ENCODE data around the gene AKAP8L. TPM values are rescaled to one million over a fixed set of nuclear protein-coding genes. Genes with fewer than 3 reads are reported as not detected.

AKAP8L gene
- total and polyA plus RNA-seq, 2 of the 8 experiments (the other 6 are each of a cell fraction or from before 2014, with no cell fraction given), result 75.1 to 138 TPM

DNA sequence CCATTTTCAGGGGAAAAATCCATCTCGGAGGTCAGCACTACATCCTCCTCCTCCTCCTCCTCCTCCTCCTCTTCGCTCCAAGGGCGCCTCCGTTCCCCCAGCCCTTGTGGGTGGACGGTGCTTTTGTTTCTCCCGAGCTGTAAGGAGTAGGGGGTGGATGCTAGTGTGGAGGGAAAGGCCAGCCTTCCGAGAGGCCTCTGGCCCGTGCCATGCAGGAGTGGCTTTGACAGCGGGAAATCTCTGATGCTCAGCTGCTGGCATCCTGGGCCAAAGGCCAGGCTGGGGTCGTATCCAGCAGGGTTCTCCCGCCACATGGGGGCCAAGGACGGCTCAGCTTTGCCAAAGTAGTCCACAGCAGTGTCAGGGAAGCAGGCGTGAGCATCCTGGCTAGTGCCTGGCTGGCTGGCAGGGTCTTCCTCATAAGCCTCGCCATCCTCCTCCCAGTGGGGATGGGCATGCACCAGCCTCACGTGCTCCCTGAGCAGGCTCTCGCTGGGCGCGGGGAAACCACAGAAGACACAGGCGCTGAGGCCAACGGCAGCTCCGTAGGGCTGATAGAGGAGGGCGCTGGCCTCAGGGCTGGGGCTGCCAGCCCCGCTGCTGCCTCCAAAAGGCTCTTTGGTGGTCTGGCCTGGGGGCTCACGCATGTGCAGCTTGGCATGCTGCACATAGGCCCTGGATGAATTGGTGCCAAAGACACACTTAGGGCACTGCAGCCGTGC, 20.5 kb upstream of the AKAP8L start (continued):
- TF ChIP-seq, protein P1, sequence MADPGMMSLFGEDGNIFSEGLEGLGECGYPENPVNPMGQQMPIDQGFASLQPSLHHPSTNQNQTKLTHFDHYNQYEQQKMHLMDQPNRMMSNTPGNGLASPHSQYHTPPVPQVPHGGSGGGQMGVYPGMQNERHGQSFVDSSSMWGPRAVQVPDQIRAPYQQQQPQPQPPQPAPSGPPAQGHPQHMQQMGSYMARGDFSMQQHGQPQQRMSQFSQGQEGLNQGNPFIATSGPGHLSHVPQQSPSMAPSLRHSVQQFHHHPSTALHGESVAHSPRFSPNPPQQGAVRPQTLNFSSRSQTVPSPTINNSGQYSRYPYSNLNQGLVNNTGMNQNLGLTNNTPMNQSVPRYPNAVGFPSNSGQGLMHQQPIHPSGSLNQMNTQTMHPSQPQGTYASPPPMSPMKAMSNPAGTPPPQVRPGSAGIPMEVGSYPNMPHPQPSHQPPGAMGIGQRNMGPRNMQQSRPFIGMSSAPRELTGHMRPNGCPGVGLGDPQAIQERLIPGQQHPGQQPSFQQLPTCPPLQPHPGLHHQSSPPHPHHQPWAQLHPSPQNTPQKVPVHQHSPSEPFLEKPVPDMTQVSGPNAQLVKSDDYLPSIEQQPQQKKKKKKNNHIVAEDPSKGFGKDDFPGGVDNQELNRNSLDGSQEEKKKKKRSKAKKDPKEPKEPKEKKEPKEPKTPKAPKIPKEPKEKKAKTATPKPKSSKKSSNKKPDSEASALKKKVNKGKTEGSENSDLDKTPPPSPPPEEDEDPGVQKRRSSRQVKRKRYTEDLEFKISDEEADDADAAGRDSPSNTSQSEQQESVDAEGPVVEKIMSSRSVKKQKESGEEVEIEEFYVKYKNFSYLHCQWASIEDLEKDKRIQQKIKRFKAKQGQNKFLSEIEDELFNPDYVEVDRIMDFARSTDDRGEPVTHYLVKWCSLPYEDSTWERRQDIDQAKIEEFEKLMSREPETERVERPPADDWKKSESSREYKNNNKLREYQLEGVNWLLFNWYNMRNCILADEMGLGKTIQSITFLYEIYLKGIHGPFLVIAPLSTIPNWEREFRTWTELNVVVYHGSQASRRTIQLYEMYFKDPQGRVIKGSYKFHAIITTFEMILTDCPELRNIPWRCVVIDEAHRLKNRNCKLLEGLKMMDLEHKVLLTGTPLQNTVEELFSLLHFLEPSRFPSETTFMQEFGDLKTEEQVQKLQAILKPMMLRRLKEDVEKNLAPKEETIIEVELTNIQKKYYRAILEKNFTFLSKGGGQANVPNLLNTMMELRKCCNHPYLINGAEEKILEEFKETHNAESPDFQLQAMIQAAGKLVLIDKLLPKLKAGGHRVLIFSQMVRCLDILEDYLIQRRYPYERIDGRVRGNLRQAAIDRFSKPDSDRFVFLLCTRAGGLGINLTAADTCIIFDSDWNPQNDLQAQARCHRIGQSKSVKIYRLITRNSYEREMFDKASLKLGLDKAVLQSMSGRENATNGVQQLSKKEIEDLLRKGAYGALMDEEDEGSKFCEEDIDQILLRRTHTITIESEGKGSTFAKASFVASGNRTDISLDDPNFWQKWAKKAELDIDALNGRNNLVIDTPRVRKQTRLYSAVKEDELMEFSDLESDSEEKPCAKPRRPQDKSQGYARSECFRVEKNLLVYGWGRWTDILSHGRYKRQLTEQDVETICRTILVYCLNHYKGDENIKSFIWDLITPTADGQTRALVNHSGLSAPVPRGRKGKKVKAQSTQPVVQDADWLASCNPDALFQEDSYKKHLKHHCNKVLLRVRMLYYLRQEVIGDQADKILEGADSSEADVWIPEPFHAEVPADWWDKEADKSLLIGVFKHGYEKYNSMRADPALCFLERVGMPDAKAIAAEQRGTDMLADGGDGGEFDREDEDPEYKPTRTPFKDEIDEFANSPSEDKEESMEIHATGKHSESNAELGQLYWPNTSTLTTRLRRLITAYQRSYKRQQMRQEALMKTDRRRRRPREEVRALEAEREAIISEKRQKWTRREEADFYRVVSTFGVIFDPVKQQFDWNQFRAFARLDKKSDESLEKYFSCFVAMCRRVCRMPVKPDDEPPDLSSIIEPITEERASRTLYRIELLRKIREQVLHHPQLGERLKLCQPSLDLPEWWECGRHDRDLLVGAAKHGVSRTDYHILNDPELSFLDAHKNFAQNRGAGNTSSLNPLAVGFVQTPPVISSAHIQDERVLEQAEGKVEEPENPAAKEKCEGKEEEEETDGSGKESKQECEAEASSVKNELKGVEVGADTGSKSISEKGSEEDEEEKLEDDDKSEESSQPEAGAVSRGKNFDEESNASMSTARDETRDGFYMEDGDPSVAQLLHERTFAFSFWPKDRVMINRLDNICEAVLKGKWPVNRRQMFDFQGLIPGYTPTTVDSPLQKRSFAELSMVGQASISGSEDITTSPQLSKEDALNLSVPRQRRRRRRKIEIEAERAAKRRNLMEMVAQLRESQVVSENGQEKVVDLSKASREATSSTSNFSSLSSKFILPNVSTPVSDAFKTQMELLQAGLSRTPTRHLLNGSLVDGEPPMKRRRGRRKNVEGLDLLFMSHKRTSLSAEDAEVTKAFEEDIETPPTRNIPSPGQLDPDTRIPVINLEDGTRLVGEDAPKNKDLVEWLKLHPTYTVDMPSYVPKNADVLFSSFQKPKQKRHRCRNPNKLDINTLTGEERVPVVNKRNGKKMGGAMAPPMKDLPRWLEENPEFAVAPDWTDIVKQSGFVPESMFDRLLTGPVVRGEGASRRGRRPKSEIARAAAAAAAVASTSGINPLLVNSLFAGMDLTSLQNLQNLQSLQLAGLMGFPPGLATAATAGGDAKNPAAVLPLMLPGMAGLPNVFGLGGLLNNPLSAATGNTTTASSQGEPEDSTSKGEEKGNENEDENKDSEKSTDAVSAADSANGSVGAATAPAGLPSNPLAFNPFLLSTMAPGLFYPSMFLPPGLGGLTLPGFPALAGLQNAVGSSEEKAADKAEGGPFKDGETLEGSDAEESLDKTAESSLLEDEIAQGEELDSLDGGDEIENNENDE (IDR thresholded peaks at IDR 0.05; ENCODE audit: insufficient replicate concordance, low read length), result no peak
- TF ChIP-seq EGR1 (IDR thresholded peaks at IDR 0.05; ENCODE audit: borderline replicate concordance, low read depth, low read length), result no peak
- no peak for TF ChIP-seq FOSL1 (IDR thresholded peaks at IDR 0.05; ENCODE audit: insufficient read depth, low read depth, low read length)
- no peak for TF ChIP-seq SP1 (IDR thresholded peaks at IDR 0.05; ENCODE audit: low read depth, low read length)
- no peak for TF ChIP-seq KDM1A (IDR thresholded peaks at IDR 0.05; ENCODE audit: borderline replicate concordance, low read length)
- TF ChIP-seq, protein P2, sequence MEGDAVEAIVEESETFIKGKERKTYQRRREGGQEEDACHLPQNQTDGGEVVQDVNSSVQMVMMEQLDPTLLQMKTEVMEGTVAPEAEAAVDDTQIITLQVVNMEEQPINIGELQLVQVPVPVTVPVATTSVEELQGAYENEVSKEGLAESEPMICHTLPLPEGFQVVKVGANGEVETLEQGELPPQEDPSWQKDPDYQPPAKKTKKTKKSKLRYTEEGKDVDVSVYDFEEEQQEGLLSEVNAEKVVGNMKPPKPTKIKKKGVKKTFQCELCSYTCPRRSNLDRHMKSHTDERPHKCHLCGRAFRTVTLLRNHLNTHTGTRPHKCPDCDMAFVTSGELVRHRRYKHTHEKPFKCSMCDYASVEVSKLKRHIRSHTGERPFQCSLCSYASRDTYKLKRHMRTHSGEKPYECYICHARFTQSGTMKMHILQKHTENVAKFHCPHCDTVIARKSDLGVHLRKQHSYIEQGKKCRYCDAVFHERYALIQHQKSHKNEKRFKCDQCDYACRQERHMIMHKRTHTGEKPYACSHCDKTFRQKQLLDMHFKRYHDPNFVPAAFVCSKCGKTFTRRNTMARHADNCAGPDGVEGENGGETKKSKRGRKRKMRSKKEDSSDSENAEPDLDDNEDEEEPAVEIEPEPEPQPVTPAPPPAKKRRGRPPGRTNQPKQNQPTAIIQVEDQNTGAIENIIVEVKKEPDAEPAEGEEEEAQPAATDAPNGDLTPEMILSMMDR (IDR thresholded peaks at IDR 0.05; ENCODE audit: control extremely low read depth in 1 of 3, insufficient read depth in 1 of 3, low read depth in 1 of 3, low read length in 3 of 3), result no peak
- no peak for TF ChIP-seq KDM4A (IDR thresholded peaks at IDR 0.05; ENCODE audit: low read depth, low read length, severe bottlenecking)

Measured in H1 (cell line).